Measurements from ENCODE around the gene SMOC2.
"Not testable (repeated sequence)": the region's sequence is repeated elsewhere in the genome, so short reads cannot be mapped to it uniquely, and the experiment has no call there.

SMOC2 gene

GRCh38 chr6:168681748-168682147, 240.8 kb downstream of the SMOC2 start:
- no peak for DNase-seq (ENCODE audit: low read depth in 3 of 3)

DNA sequence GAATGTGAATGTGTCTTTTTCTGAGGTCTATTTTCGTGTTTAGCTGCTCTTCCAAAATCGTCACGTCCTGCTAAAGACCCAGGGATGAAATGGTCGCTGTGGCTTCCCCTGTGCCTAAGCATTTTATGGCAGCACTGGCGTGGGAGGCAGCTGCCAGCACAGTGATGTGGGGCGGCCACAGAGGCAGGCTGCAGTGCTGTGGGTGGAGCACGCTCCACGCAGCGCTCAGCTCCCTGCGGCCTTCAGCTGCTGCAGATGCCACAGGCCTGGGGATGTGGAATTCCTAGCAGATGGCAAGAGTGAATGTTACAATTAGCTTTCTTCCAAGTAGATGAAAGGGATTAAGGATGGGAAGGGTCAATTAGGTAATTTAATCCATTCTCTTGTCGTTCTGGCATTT, 242.6 kb downstream of the SMOC2 start:
- no peak for DNase-seq (ENCODE audit: low read depth in 3 of 3)

- no peak for DNase-seq (ENCODE audit: low read depth in 3 of 3)
Observed at GRCh38 chr6:168684471-168684870, 243.5 kb downstream of the SMOC2 start.

GRCh38 chr6:168684906-168685305, 243.9 kb downstream of the SMOC2 start:
- DNase-seq (ENCODE audit: low read depth in 3 of 3): no peak

GRCh38 chr6:168686029-168686738, 245.2 kb downstream of the SMOC2 start:
- no peak for DNase-seq (ENCODE audit: low read depth in 3 of 3)

GRCh38 chr6:168686831-168687730, 246.1 kb downstream of the SMOC2 start:
- DNase-seq (ENCODE audit: low read depth in 3 of 3): no peak

- DNase-seq (ENCODE audit: low read depth in 3 of 3): no peak
Observed at GRCh38 chr6:168690271-168690670, 249.3 kb downstream of the SMOC2 start.

GRCh38 chr6:168691774-168692173, 250.8 kb downstream of the SMOC2 start:
- no peak for DNase-seq (ENCODE audit: low read depth in 3 of 3)

DNA sequence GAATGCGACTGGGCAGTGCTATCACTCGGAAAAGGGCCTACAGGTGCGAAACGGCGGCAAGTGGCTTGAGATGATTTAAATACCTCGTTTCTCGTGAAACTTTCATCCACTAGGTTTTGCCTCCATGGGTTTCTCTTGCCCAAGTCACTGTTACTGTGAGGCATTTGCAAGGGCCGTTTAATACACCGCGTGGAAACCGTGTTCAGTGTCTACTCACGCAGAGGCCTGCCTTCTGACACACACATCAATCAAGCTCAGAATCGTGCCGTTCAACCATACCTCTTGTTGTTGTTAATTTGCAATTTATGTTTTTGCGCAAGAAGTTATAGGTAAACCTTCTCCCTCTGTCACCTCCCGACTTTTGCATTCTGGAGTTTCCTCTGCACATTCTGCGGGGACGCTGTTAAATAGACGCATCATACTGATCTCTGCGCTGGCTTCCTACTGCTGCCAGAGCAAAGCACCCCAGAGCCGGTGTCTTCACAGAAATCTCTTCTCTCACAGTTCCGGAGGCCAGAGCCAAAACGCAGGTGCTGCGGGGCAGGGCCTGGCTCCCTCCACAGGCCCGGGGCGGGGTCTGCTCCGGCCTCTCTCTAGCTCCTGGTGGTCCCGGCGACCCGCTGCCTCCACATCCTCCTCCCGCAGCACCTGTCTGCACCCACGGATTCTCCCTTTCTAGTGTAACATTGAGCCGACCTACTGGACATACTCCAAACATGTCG, 251.4 kb downstream of the SMOC2 start:
- no peak for DNase-seq (ENCODE audit: low read depth in 3 of 3)

DNA sequence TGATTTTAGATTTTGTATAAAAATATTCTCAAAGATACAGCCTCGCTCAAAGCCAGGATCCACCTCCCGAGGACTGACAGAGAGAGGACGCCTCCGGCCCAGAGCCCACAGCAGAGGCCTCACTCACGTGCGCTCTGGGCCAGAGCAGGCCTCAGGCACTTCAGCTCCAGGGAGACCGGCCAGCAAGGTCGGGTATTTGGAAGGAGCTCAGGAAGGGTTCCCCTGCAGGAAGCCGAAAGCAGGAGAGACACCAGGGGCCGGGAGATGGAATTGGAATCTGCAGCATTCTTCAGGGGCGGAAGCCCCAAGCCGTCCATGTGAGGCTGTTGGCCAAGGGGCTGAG, 251.9 kb downstream of the SMOC2 start:
- not testable (repeated sequence) for DNase-seq (ENCODE audit: low read depth in 3 of 3)

- not testable (repeated sequence) for DNase-seq (ENCODE audit: low read depth in 3 of 3)
Observed at GRCh38 chr6:168694797-168695196, 253.8 kb downstream of the SMOC2 start.

DNA sequence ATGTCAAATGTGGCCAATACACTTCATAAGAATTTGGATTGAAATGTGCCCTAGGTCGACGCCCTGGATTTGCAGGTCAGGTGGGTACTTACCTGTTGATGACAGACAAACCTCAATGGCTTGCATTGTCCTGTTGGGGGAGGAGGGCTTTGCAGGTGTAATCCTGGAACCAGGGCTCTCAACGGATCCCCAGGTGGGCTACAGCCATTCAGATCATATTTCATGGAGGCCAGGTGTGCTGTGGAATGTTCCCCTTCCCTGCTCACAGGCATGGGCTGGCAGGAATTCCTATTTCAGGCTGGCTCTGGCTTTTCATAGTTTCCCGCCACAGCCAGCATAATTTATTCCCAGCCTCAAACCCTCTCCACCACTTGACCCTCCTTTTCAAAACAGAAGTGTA, 254.7 kb downstream of the SMOC2 start:
- no peak for DNase-seq (ENCODE audit: low read depth in 3 of 3)

GRCh38 chr6:168698923-168699322, 257.9 kb downstream of the SMOC2 start:
- no peak for DNase-seq (ENCODE audit: low read depth in 3 of 3)

DNA sequence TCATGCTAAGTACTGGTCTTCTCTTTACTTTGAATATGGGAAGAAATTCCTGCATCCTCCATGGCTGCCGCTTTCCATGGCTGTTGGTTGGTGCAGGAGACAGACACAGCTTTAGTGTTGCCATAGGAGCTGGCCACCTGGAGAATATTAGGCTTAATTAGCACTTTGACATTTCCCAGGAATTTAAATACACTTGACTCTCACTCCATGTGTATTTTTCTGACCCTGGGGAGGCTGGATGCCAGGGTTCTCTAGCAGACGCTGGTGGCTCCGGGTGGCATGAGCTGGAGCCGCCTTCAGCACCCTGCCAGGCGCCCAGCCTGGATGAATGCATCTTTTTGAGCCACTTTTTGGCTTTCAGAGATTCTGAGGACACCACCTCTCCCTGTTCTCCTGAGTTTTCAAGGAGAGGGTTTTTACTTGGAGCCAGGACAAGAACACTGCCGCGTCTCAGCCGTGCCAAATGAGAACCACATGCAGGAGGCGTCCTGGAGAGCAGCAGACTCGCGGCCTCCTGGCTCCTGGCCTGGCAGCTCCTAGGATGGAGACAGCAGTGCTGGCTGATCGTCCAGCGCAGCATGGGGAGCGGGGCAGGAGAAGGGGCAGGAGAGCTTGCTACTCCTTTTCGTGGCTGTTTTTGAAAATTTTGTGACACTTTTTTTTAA, 258.8 kb downstream of the SMOC2 start:
- no peak for DNase-seq (ENCODE audit: low read depth in 3 of 3)

DNA sequence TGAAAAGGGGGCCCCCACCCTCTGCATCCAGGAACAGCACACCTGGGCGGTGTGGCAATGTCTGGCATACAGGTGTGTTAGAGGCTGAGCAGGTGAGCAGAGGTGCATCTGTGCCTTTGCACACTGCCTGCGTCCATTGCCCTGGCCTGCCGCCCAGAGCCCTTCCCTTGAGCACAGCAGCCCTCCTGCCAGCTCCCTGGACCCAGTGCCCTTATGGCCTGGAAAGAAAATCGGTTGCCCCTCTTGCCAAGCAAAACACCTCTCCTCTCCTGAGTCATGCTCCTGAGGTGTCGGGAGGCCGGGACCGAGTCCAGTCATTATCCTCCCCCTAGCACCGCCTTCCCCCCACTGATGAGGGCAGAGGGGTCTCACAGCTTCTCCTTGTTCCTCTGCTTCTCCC, 259.9 kb downstream of the SMOC2 start:
- no peak for DNase-seq (ENCODE audit: low read depth in 3 of 3)

DNA sequence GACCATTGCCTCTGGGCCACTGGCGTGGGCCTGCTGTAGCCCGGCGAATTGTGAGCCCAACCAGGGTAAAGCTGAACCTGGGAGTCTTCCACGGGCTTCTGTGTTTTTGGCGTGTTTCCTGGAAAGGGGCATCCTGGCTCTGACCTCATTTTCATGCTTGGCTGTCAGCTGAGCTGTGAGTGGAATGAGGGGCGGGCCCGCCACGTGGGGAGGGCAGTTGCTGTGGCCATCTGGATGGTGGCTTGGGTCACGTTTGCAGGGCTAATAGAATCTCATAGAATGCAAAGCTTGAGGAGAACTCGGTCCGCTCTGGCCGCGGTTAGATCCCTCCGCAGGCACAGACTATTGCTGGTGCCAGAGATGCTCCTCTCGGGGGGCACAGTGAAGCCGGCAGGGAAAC, 263.0 kb downstream of the SMOC2 start:
- DNase-seq (ENCODE audit: low read depth in 3 of 3): no peak

- no peak for DNase-seq (ENCODE audit: low read depth in 3 of 3)
Observed at GRCh38 chr6:168704678-168705077, 263.7 kb downstream of the SMOC2 start.

GRCh38 chr6:168705271-168705670, 264.3 kb downstream of the SMOC2 start:
- DNase-seq (ENCODE audit: low read depth in 3 of 3): not testable (repeated sequence)

GRCh38 chr6:168706471-168707177, 265.6 kb downstream of the SMOC2 start:
- no peak for DNase-seq (ENCODE audit: low read depth in 3 of 3)

DNA sequence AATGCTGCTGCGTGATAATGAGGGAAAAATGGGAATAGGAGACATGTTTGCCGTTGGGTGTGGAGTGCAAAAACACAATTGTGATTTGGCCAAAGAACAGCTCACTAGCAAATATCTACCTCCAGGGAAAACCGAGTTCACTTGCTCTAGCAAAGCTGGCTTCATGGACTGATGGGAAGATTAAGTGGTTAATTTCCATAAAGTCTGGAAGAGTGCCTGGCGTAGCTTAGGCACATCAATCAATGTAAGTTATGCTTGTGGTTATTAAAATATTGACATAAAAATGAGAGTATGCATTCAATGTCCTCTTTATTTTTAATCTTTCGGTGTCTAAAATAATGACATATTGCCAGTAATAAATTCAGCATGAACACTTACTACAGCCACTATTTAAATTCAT, 267.5 kb downstream of the SMOC2 start:
- no peak for DNase-seq (ENCODE audit: low read depth in 3 of 3)

DNA sequence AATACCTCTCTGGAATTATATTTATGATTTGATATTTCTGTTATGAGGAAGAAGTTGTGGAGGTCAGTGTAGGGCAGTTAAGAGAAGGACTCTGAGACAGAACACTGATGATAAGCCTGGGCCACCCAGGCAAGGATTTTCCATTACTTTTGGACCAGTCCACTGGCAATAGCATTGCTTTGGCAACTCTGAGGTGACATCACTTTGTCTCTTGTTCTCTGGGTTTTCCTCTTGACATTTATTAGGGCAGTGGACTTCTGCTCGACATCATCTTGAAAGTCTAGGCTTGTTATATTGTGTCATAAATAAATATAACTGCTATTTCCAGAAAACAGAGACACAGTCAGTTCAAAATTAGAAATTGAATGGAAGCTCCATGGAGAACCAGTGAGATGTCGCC, 268.0 kb downstream of the SMOC2 start:
- DNase-seq (ENCODE audit: low read depth in 3 of 3): no peak
